Karpas-422 (cell line): Measurements from ENCODE around the gene BSG. TPM values are rescaled to one million over a fixed set of nuclear protein-coding genes. Genes with fewer than 3 reads are reported as not detected.

Experiments used
- DNase-seq: peaks from one replicate; pipeline ENCODE4 v3.0.0-alpha.2; 2015
- H2AFZ ChIP-seq: fragments of 200-600 bp; sonication (generic); 2 replicates; pipeline ENCODE4 v1.6.1; 2014; ENCODE audit warnings: antibody characterized with exemption, low read length, mixed read lengths
- H3K27ac ChIP-seq: fragments of 200-600 bp; sonication (generic); 2 replicates; pipeline ENCODE4 v1.5.1; 2014; ENCODE audit warnings: mild to moderate bottlenecking, low read length, moderate library complexity
- H3K27me3 ChIP-seq: fragments of 200-600 bp; sonication (generic); 2 replicates; pipeline ENCODE4 v1.6.1; 2014; ENCODE audit warnings: low read length, mixed read lengths
- H3K36me3 ChIP-seq: fragments of 200-600 bp; sonication (generic); 2 replicates; pipeline ENCODE4 v1.6.1; 2014; ENCODE audit warnings: low read length, mixed read lengths; ENCODE audit not compliant: insufficient read depth
- H3K4me1 ChIP-seq: fragments of 200-600 bp; sonication (generic); 2 replicates; pipeline ENCODE4 v1.6.1; 2014; ENCODE audit warnings: mild to moderate bottlenecking, low read length, mixed read lengths
- H3K4me2 ChIP-seq: fragments of 200-600 bp; sonication (generic); 2 replicates; pipeline ENCODE4 v1.6.1; 2014; ENCODE audit warnings: low read length, low read depth, mild to moderate bottlenecking; ENCODE audit not compliant: poor library complexity, severe bottlenecking
- H3K4me3 ChIP-seq: fragments of 200-600 bp; sonication (generic); 2 replicates; pipeline ENCODE4 v1.5.1; 2014; ENCODE audit warnings: mild to moderate bottlenecking, antibody characterized with exemption, low read length, mixed read lengths
- H3K79me2 ChIP-seq: fragments of 200-600 bp; sonication (generic); 2 replicates; pipeline ENCODE4 v1.6.1; 2014; ENCODE audit warnings: mild to moderate bottlenecking, low read length, mixed read lengths
- H3K9ac ChIP-seq: fragments of 200-600 bp; sonication (generic); 2 replicates; pipeline ENCODE4 v1.6.0; 2014; ENCODE audit warnings: low read length
- H3K9me2 ChIP-seq: fragments of 200-600 bp; sonication (generic), shearing (Covaris generic); replicated peaks from 2 replicates; pipeline ENCODE4 v1.6.0; 2014; ENCODE audit warnings: mild to moderate bottlenecking, low read length, moderate library complexity; ENCODE audit not compliant: insufficient read depth
- H3K9me3 ChIP-seq: fragments of 300-700, 200-600 bp; sonication (generic); 2 replicates; pipeline ENCODE4 v1.6.1; 2014; ENCODE audit warnings: low read length, mixed read lengths
- H4K20me1 ChIP-seq: fragments of 200-600 bp; sonication (generic); 2 replicates; pipeline ENCODE4 v1.6.1; 2014; ENCODE audit warnings: mild to moderate bottlenecking, antibody characterized with exemption, low read length, low read depth; ENCODE audit not compliant: insufficient read depth
- total RNA-seq: library from RNA; depleted of rRNA; stranded (reverse); fragments of >200 nt; shearing (Covaris generic); gene quantifications from 2 replicates; pipeline ENCODE4 v1.2.3, GENCODE V29; 2014; ENCODE audit warnings: low replicate concordance

Gene BSG
- total RNA-seq, 1 experiment from 2014 or later, result 124 TPM

- no peak overlapping the region for H3K9ac ChIP-seq
- no peak overlapping the region for H3K4me2 ChIP-seq
- no peak overlapping the region for H3K4me3 ChIP-seq
- no peaks in the 10 kb centered on the region for H3K9me2 ChIP-seq
- H4K20me1 ChIP-seq, result no peaks in the 10 kb centered on the region
- no peak overlapping the region for H2AFZ ChIP-seq
- no peaks in the 10 kb centered on the region for H3K9me3 ChIP-seq
- no peaks in the 10 kb centered on the region for H3K27me3 ChIP-seq
- no peak overlapping the region for H3K27ac ChIP-seq
- no peaks in the 10 kb centered on the region for H3K36me3 ChIP-seq
- no peak for DNase-seq
- H3K4me1 ChIP-seq, result no peaks in the 10 kb centered on the region
- H3K79me2 ChIP-seq, result no peaks in the 10 kb centered on the region
These were observed 24.3 kb upstream of the BSG start for GRCh38 chr19:547836-548720.

GRCh38 chr19:548886-549830, 23.2 kb upstream of the BSG start:
- Histone ChIP-seq H4K20me1 (no peaks in the 10 kb centered on the region), H3K4me3 (no peak overlapping the region), H3K27me3 (no peaks in the 10 kb centered on the region), H3K9me3 (no peaks in the 10 kb centered on the region), H3K36me3 (no peaks in the 10 kb centered on the region), H3K27ac (no peak overlapping the region), H2AFZ (no peak overlapping the region), H3K79me2 (no peaks in the 10 kb centered on the region), H3K9ac (no peak overlapping the region), H3K4me2 (no peak overlapping the region), H3K4me1 (no peaks in the 10 kb centered on the region), H3K9me2 (no peaks in the 10 kb centered on the region)
- DNase-seq, result no peak

- H3K27ac ChIP-seq, result no peak overlapping the region
- H3K36me3 ChIP-seq, result no peaks in the 10 kb centered on the region
- no peak overlapping the region for H2AFZ ChIP-seq
- no peaks in the 10 kb centered on the region for H3K9me2 ChIP-seq
- no peaks in the 10 kb centered on the region for H3K79me2 ChIP-seq
- H3K9ac ChIP-seq, result no peak overlapping the region
- H3K9me3 ChIP-seq, result no peaks in the 10 kb centered on the region
- H3K4me3 ChIP-seq, result no peak overlapping the region
- H3K4me2 ChIP-seq, result no peak overlapping the region
- H3K4me1 ChIP-seq, result no peaks in the 10 kb centered on the region
- no peak for DNase-seq
- no peaks in the 10 kb centered on the region for H4K20me1 ChIP-seq
- no peaks in the 10 kb centered on the region for H3K27me3 ChIP-seq
These were observed 17.6 kb upstream of the BSG start for GRCh38 chr19:554817-555216.

- DNase-seq, result no peak
- Histone ChIP-seq H3K9ac (no peak overlapping the region), H3K4me2 (no peak overlapping the region), H3K4me1 (no peaks in the 10 kb centered on the region), H4K20me1 (no peaks in the 10 kb centered on the region), H3K9me2 (no peaks in the 10 kb centered on the region), H3K9me3 (no peaks in the 10 kb centered on the region), H3K4me3 (no peak overlapping the region), H2AFZ (no peak overlapping the region), H3K36me3 (no peaks in the 10 kb centered on the region), H3K79me2 (no peaks in the 10 kb centered on the region), H3K27ac (no peak overlapping the region), H3K27me3 (no peaks in the 10 kb centered on the region)
These were observed 17.0 kb upstream of the BSG start for GRCh38 chr19:555474-555808.

GRCh38 chr19:556611-557382, 15.6 kb upstream of the BSG start:
- Histone ChIP-seq H3K4me2 (no peak overlapping the region), H3K27ac (no peak overlapping the region), H4K20me1 (no peaks in the 10 kb centered on the region), H3K27me3 (no peaks in the 10 kb centered on the region), H3K9me2 (no peaks in the 10 kb centered on the region), H3K4me3 (no peak overlapping the region), H3K9me3 (no peaks in the 10 kb centered on the region), H3K9ac (no peak overlapping the region), H3K4me1 (no peaks in the 10 kb centered on the region), H3K36me3 (no peaks in the 10 kb centered on the region), H3K79me2 (no peaks in the 10 kb centered on the region), H2AFZ (no peak overlapping the region)
- no peak for DNase-seq

GRCh38 chr19:558770-559439, 13.5 kb upstream of the BSG start:
- Histone ChIP-seq H3K36me3 (no peaks in the 10 kb centered on the region), H3K27ac (no peak overlapping the region), H3K4me1 (no peaks in the 10 kb centered on the region), H3K9me3 (no peaks in the 10 kb centered on the region), H3K9ac (no peak overlapping the region), H3K4me3 (no peak overlapping the region), H3K79me2 (no peaks in the 10 kb centered on the region), H4K20me1 (no peaks in the 10 kb centered on the region), H3K27me3 (no peaks in the 10 kb centered on the region), H3K9me2 (no peaks in the 10 kb centered on the region), H2AFZ (no peak overlapping the region), H3K4me2 (no peak overlapping the region)
- DNase-seq, result no peak

DNA sequence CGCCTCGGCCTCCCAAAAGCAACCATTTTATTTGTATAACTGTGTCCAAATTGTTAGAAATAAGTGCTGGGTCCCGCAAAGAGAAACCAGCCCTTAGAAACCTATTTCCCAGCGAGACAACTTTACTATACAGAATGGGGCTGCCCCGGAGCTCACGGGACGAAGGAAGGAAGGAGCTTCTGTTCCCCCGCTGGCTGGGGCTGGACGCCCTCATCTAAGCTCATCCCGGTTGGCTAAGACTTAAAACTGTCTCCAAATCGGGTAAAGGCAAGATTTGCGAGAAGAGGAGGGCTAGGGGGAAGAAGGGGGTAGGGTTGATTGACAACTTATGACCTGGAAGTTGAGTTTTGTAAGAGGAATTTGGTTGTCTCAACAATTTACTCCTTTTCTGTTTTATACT, 12.3 kb upstream of the BSG start:
- Histone ChIP-seq H4K20me1 (no peaks in the 10 kb centered on the region), H3K9me2 (no peaks in the 10 kb centered on the region), H3K27ac (no peak overlapping the region), H3K4me2 (no peak overlapping the region), H3K79me2 (no peaks in the 10 kb centered on the region), H3K4me1 (no peaks in the 10 kb centered on the region), H3K36me3 (no peaks in the 10 kb centered on the region), H3K9me3 (no peaks in the 10 kb centered on the region), H3K9ac (no peak overlapping the region), H3K27me3 (no peaks in the 10 kb centered on the region), H3K4me3 (no peak overlapping the region), H2AFZ (no peak overlapping the region)
- DNase-seq, result no peak
